HL-60 (cell line): ENCODE measurements around the gene FOXP1.

Experiments
- DNase-seq, 2 experiments: peaks; one replicate each; pipeline ENCODE4 v3.0.0-alpha.2; 2010 to 2020; ENCODE audit warnings: low read depth in 1 of 2, low spot score in 1 of 2
- H3K27ac ChIP-seq: fragments of 250-450 bp; sonication (Bioruptor Pico); replicated peaks from 2 replicates; pipeline ENCODE4 v1.5.1; 2020; ENCODE audit warnings: mild to moderate bottlenecking, moderate library complexity
- H3K27me3 ChIP-seq: fragments of 250-450 bp; sonication (Bioruptor Pico); 2 replicates; pipeline ENCODE4 v1.5.1; 2021; ENCODE audit warnings: mild to moderate bottlenecking, moderate library complexity; ENCODE audit not compliant: insufficient read depth, poor library complexity, severe bottlenecking
- H3K4me3 ChIP-seq: replicated peaks from 2 replicates; pipeline ENCODE4 v1.5.1; 2011; ENCODE audit warnings: mild to moderate bottlenecking, control low read depth, low read length; ENCODE audit not compliant: insufficient read depth
- CTCF ChIP-seq: IDR thresholded peaks from one replicate; pipeline ENCODE4 v1.5.1; 2011; ENCODE audit warnings: low read length, control low read depth, inconsistent platforms; ENCODE audit not compliant: insufficient read depth
- GABPA ChIP-seq: IDR thresholded peaks from 2 replicates; pipeline ENCODE4 v1.6.1; 2012; ENCODE audit warnings: low read depth
- POLR2AphosphoS5 ChIP-seq: IDR thresholded peaks from 2 replicates; pipeline ENCODE4 v1.6.1; 2012; ENCODE audit warnings: low read depth
- SPI1 ChIP-seq: IDR thresholded peaks from 2 replicates; pipeline ENCODE4 v1.6.1; 2012; ENCODE audit warnings: low read depth, mild to moderate bottlenecking, borderline replicate concordance
- TF ChIP-seq, protein P1 (sequence below): IDR thresholded peaks from 2 replicates; pipeline ENCODE4 v1.6.1; 2012; ENCODE audit warnings: low read depth; ENCODE audit not compliant: insufficient replicate concordance

The FOXP1 gene

DNA sequence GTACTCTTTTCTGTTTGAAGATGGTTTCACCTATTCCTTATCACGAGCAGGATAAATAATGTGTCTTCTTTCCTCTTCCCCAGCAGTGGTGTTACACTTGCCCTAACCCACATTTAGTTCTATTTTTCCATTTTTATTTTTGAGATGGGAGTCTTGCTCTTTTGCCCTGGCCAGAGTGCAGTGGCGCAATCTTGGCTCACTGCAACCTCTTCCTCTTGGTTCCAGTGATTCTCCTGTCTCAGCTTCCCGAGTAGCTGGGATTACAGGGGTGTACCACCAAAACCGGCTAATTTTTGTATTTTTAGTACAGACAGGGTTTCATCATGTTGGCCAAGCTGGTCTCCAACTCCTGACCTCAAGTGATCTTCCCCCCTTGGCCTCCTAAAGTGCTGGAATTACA, 372.4 kb downstream of the FOXP1 start:
- Histone ChIP-seq H3K4me3 (no peak overlapping the region), H3K27ac (no peak overlapping the region), H3K27me3 (no peaks in the 10 kb centered on the region)
- no peak for TF ChIP-seq SPI1
- TF ChIP-seq CTCF: no peak
- TF ChIP-seq POLR2AphosphoS5: no peak
- TF ChIP-seq, protein P1, sequence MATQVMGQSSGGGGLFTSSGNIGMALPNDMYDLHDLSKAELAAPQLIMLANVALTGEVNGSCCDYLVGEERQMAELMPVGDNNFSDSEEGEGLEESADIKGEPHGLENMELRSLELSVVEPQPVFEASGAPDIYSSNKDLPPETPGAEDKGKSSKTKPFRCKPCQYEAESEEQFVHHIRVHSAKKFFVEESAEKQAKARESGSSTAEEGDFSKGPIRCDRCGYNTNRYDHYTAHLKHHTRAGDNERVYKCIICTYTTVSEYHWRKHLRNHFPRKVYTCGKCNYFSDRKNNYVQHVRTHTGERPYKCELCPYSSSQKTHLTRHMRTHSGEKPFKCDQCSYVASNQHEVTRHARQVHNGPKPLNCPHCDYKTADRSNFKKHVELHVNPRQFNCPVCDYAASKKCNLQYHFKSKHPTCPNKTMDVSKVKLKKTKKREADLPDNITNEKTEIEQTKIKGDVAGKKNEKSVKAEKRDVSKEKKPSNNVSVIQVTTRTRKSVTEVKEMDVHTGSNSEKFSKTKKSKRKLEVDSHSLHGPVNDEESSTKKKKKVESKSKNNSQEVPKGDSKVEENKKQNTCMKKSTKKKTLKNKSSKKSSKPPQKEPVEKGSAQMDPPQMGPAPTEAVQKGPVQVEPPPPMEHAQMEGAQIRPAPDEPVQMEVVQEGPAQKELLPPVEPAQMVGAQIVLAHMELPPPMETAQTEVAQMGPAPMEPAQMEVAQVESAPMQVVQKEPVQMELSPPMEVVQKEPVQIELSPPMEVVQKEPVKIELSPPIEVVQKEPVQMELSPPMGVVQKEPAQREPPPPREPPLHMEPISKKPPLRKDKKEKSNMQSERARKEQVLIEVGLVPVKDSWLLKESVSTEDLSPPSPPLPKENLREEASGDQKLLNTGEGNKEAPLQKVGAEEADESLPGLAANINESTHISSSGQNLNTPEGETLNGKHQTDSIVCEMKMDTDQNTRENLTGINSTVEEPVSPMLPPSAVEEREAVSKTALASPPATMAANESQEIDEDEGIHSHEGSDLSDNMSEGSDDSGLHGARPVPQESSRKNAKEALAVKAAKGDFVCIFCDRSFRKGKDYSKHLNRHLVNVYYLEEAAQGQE: no peak
- TF ChIP-seq GABPA: no peak
- no peak for DNase-seq

DNA sequence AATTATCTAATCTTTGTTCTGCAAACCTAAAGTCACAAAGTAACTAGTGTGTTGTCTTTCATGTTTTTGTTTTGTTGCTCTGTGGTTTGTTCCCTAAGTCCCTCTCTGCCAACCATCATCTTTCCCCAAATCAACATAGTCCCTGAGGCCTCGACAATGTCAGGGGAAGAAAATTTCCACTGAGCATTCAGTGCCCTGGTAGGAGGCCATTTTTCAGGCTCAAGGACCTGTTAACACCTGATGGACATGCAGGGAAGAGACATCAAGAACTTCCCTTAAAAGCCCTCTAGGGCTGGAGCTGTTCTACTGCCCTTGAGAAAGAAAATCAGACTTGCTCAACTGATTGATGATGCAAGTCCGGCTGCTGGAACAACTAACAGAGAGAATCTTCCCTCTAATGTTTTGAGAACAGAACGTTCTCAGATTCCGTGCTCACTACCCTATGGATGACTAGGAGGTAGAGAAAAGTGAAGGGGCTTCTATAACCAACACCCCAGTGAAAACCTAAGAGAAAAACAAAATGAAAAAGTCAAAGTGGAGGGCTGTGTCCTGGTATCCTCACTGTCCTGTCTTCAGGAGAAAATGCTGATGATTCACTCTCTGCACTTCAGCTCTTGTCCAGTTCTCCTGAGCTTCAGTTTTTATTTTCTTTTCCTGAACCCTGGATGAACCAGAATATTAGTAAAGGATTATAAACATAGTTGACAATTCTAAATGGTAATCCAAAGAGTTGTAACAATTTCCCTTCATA, 373.1 kb downstream of the FOXP1 start:
- Histone ChIP-seq H3K27ac (no peak overlapping the region), H3K27me3 (no peaks in the 10 kb centered on the region)
- peak; percentile 51 to 88 for DNase-seq

More for the DNA sequence above, 373.1 kb downstream of the FOXP1 start:
- TF ChIP-seq, protein P1: no peak
- no peak for TF ChIP-seq CTCF
- TF ChIP-seq POLR2AphosphoS5: no peak
- no peak for TF ChIP-seq GABPA
- TF ChIP-seq SPI1: no peak; the same call in 1 of the 2 replicates
- H3K4me3 ChIP-seq: no peak overlapping the region
